ENCODE data around the gene SMNDC1. TPM values are rescaled to one million over a fixed set of nuclear protein-coding genes. Genes with fewer than 3 reads are reported as not detected.
"Not testable (repeated sequence)": the region's sequence is repeated elsewhere in the genome, so short reads cannot be mapped to it uniquely, and the experiment has no call there.

SMNDC1 gene
- total RNA-seq, 4 donors from 2014 or later, result 11.4 to 21.0 (median 15.3) TPM

- H3K4me3 ChIP-seq, result no peak overlapping the region
- TF ChIP-seq EP300 (IDR thresholded peaks at IDR 0.05) (no peak), CTCF (IDR thresholded peaks at IDR 0.05) (no peak), POLR2A (IDR thresholded peaks at IDR 0.05) (no peak)
- no peaks in the 10 kb centered on the region for H3K27me3 ChIP-seq
- DNase-seq (ENCODE audit: low spot score in 2 of 2), result no peak
- no peak overlapping the region for H3K27ac ChIP-seq
- H3K4me1 ChIP-seq, result peaks cover 0 to 9% (median 0%) of the 10 kb centered on the region in 4 donors
- peaks cover 0 to 18% (median 0%) of the 10 kb centered on the region in 3 donors for H3K36me3 ChIP-seq
- WGBS, 2 donors, result 93 to 97% methylated on average over 1 of the region's 1 CpG
- H3K9me3 ChIP-seq, result no peaks in the 10 kb centered on the region
Observed at GRCh38 chr10:110252151-110252550, 52.6 kb downstream of the SMNDC1 start.

- not testable (repeated sequence) for H3K4me3 ChIP-seq; DNase-seq (ENCODE audit: low spot score in 2 of 2); H3K27ac ChIP-seq; H3K9me3 ChIP-seq; H3K27me3 ChIP-seq
- 32 to 83% methylated on average over 1 of the region's 1 CpG for WGBS, 2 donors
- Histone ChIP-seq H3K36me3 (peaks cover 0 to 18% (median 0%) of the 10 kb centered on the region in 3 donors), H3K4me1 (peaks cover 0 to 10% (median 0%) of the 10 kb centered on the region in 4 donors)
Observed at GRCh38 chr10:110251392-110251791, 53.3 kb downstream of the SMNDC1 start.

GRCh38 chr10:110249489-110249888, 55.2 kb downstream of the SMNDC1 start:
- not testable (repeated sequence) for H3K27ac ChIP-seq; H3K4me3 ChIP-seq; H3K27me3 ChIP-seq; DNase-seq (ENCODE audit: low spot score in 2 of 2); H3K9me3 ChIP-seq
- Histone ChIP-seq H3K4me1 (peaks cover 0 to 14% (median 0%) of the 10 kb centered on the region in 4 donors), H3K36me3 (peaks cover 0 to 22% (median 0%) of the 10 kb centered on the region in 3 donors)
- 91 to 96% methylated on average over 1 of the region's 1 CpG for WGBS, 2 donors

GRCh38 chr10:110247833-110248232, 56.9 kb downstream of the SMNDC1 start:
- H3K27me3 ChIP-seq; H3K4me3 ChIP-seq; H3K27ac ChIP-seq; DNase-seq (ENCODE audit: low spot score in 2 of 2); H3K9me3 ChIP-seq: not testable (repeated sequence)
- 76% methylated on average over 5 of the region's 5 CpGs for WGBS, 2 donors
- peaks cover 0 to 22% (median 0%) of the 10 kb centered on the region in 3 donors for H3K36me3 ChIP-seq
- peaks cover 0 to 11% (median under 1%) of the 10 kb centered on the region in 4 donors for H3K4me1 ChIP-seq

- H3K4me3 ChIP-seq, result no peak overlapping the region
- WGBS, 2 donors, result 81 to 83% methylated on average over 3 of the region's 3 CpGs
- no peaks in the 10 kb centered on the region for H3K27me3 ChIP-seq
- H3K4me1 ChIP-seq, result peaks cover 0 to 15% (median 4%) of the 10 kb centered on the region in 4 donors
- no peak for TF ChIP-seq EP300 (IDR thresholded peaks at IDR 0.05)
- TF ChIP-seq CTCF (IDR thresholded peaks at IDR 0.05), result no peak
- no peak for TF ChIP-seq POLR2A (IDR thresholded peaks at IDR 0.05)
- DNase-seq (ENCODE audit: low spot score in 2 of 2), result no peak
- no peak overlapping the region for H3K27ac ChIP-seq
- peaks cover 0 to 22% (median 0%) of the 10 kb centered on the region in 3 donors for H3K36me3 ChIP-seq
- no peaks in the 10 kb centered on the region for H3K9me3 ChIP-seq
Observed at GRCh38 chr10:110244550-110244949, 60.2 kb downstream of the SMNDC1 start.

- WGBS, 2 donors, result 91 to 94% methylated on average over 1 of the region's 1 CpG
- Histone ChIP-seq H3K9me3 (peaks cover 0 to 13% (median 0%) of the 10 kb centered on the region in 4 donors), H3K27ac (no peak overlapping the region), H3K36me3 (peaks cover 0 to 24% (median 3%) of the 10 kb centered on the region in 3 donors), H3K27me3 (no peaks in the 10 kb centered on the region), H3K4me1 (peaks cover 0 to 15% (median 4%) of the 10 kb centered on the region in 4 donors), H3K4me3 (no peak overlapping the region)
- DNase-seq (ENCODE audit: low spot score in 2 of 2), result no peak
- no peak for TF ChIP-seq POLR2A (IDR thresholded peaks at IDR 0.05)
- no peak for TF ChIP-seq EP300 (IDR thresholded peaks at IDR 0.05)
- TF ChIP-seq CTCF (IDR thresholded peaks at IDR 0.05), result no peak
Observed at GRCh38 chr10:110242511-110242910, 62.2 kb downstream of the SMNDC1 start.

- TF ChIP-seq EP300 (IDR thresholded peaks at IDR 0.05), result no peak
- TF ChIP-seq POLR2A (IDR thresholded peaks at IDR 0.05), result no peak
- no peak for TF ChIP-seq CTCF (IDR thresholded peaks at IDR 0.05)
- 85 to 90% methylated on average over 2 of the region's 2 CpGs for WGBS, 2 donors
- H3K9me3 ChIP-seq, result peaks cover 0 to 13% (median 0%) of the 10 kb centered on the region in 4 donors
- no peaks in the 10 kb centered on the region for H3K27me3 ChIP-seq
- peaks cover 0 to 29% (median 4%) of the 10 kb centered on the region in 3 donors for H3K36me3 ChIP-seq
- peaks cover 0 to 15% (median 4%) of the 10 kb centered on the region in 4 donors for H3K4me1 ChIP-seq
- H3K27ac ChIP-seq, result peak overlapping the region in 1 of 4 donors; percentile 38
- DNase-seq (ENCODE audit: low spot score in 2 of 2), result no peak
- H3K4me3 ChIP-seq, result no peak overlapping the region
Observed at GRCh38 chr10:110241841-110242240, 62.9 kb downstream of the SMNDC1 start.

Data from tibial nerve (tissue), 4 donors.